ENCODE data around the gene ZFYVE16. TPM values are rescaled to one million over a fixed set of nuclear protein-coding genes. Genes with fewer than 3 reads are reported as not detected.
"Not testable (repeated sequence)": the region's sequence is repeated elsewhere in the genome, so short reads cannot be mapped to it uniquely, and the experiment has no call there.

The ZFYVE16 gene
- total RNA-seq, 1 donor from 2014 or later: 53.6 TPM

- Mint-ChIP-seq H3K4me1 (ENCODE audit: unreplicated experiment) (peaks cover 32% of the 10 kb centered on the region), H3K36me3 (ENCODE audit: unreplicated experiment) (no peaks in the 10 kb centered on the region), H3K27me3 (ENCODE audit: unreplicated experiment) (no peaks in the 10 kb centered on the region), H3K9me3 (ENCODE audit: unreplicated experiment) (no peaks in the 10 kb centered on the region), H3K27ac (ENCODE audit: unreplicated experiment) (no peak overlapping the region), H3K4me3 (ENCODE audit: unreplicated experiment) (no peak overlapping the region)
- DNase-seq (ENCODE audit: extremely low spot score, unreplicated experiment): no peak
- no peak for TF ChIP-seq CTCF (IDR thresholded peaks at IDR 0.05)
These were observed 3.8 kb downstream of the ZFYVE16 start for GRCh38 chr5:80411589-80412219.

GRCh38 chr5:80414113-80414512 lies 6.2 kb downstream of the ZFYVE16 start:
- DNase-seq (ENCODE audit: extremely low spot score, unreplicated experiment): no peak
- H3K4me3 Mint-ChIP-seq (ENCODE audit: unreplicated experiment): no peak overlapping the region
- H3K9me3 Mint-ChIP-seq (ENCODE audit: unreplicated experiment): no peaks in the 10 kb centered on the region
- no peak overlapping the region for H3K27ac Mint-ChIP-seq (ENCODE audit: unreplicated experiment)
- H3K36me3 Mint-ChIP-seq (ENCODE audit: unreplicated experiment): peaks cover 4% of the 10 kb centered on the region
- no peaks in the 10 kb centered on the region for H3K27me3 Mint-ChIP-seq (ENCODE audit: unreplicated experiment)
- peaks cover 22% of the 10 kb centered on the region for H3K4me1 Mint-ChIP-seq (ENCODE audit: unreplicated experiment)
- no peak for TF ChIP-seq CTCF (IDR thresholded peaks at IDR 0.05)

- H3K4me3 Mint-ChIP-seq (ENCODE audit: unreplicated experiment): no peak overlapping the region
- H3K9me3 Mint-ChIP-seq (ENCODE audit: unreplicated experiment): peaks cover 10% of the 10 kb centered on the region
- H3K4me1 Mint-ChIP-seq (ENCODE audit: unreplicated experiment): no peaks in the 10 kb centered on the region
- no peak for DNase-seq (ENCODE audit: extremely low spot score, unreplicated experiment)
- H3K27ac Mint-ChIP-seq (ENCODE audit: unreplicated experiment): no peak overlapping the region
- no peaks in the 10 kb centered on the region for H3K27me3 Mint-ChIP-seq (ENCODE audit: unreplicated experiment)
- peaks cover 16% of the 10 kb centered on the region for H3K36me3 Mint-ChIP-seq (ENCODE audit: unreplicated experiment)
- no peak for TF ChIP-seq CTCF (IDR thresholded peaks at IDR 0.05)
These were observed 10.1 kb downstream of the ZFYVE16 start for GRCh38 chr5:80417973-80418372.

GRCh38 chr5:80424365-80424764 lies 16.5 kb downstream of the ZFYVE16 start:
- H3K36me3 Mint-ChIP-seq (ENCODE audit: unreplicated experiment): peaks cover 37% of the 10 kb centered on the region
- H3K27ac Mint-ChIP-seq (ENCODE audit: unreplicated experiment); H3K4me1 Mint-ChIP-seq (ENCODE audit: unreplicated experiment); DNase-seq (ENCODE audit: extremely low spot score, unreplicated experiment); H3K27me3 Mint-ChIP-seq (ENCODE audit: unreplicated experiment); H3K4me3 Mint-ChIP-seq (ENCODE audit: unreplicated experiment): not testable (repeated sequence)
- peaks cover 16% of the 10 kb centered on the region for H3K9me3 Mint-ChIP-seq (ENCODE audit: unreplicated experiment)

- Mint-ChIP-seq H3K36me3 (ENCODE audit: unreplicated experiment) (peaks cover 38% of the 10 kb centered on the region), H3K4me3 (ENCODE audit: unreplicated experiment) (no peak overlapping the region)
These were observed 27.6 kb downstream of the ZFYVE16 start for GRCh38 chr5:80435476-80435875.

More at GRCh38 chr5:80435476-80435875, 27.6 kb downstream of the ZFYVE16 start:
- Mint-ChIP-seq H3K27ac (ENCODE audit: unreplicated experiment) (no peak overlapping the region), H3K4me1 (ENCODE audit: unreplicated experiment) (no peaks in the 10 kb centered on the region), H3K9me3 (ENCODE audit: unreplicated experiment) (peaks cover 5% of the 10 kb centered on the region), H3K27me3 (ENCODE audit: unreplicated experiment) (no peaks in the 10 kb centered on the region)
- DNase-seq (ENCODE audit: extremely low spot score, unreplicated experiment): no peak
- TF ChIP-seq CTCF (IDR thresholded peaks at IDR 0.05): no peak
